ENCODE data around the gene ATF3.

- TF ChIP-seq TAF1 (IDR thresholded peaks at IDR 0.05; ENCODE audit: borderline replicate concordance, low read depth, low read length) (no peak), POLR2A (IDR thresholded peaks at IDR 0.05; ENCODE audit: low read depth, low read length) (no peak)
Observed at GRCh38 chr1:212618466-212619210, 10.1 kb downstream of the ATF3 start.
